Duodenal mucosa (tissue), 2 donors: Measurements from ENCODE around the gene ATP5PO.

Experiments used
- H3K27ac ChIP-seq: one replicate; pipeline ENCODE4 v1.7.0; 2013; ENCODE audit warnings: low read depth, low read length
- H3K27me3 ChIP-seq, 2 donors: one replicate each; pipeline ENCODE4 v1.7.0; 2013; ENCODE audit warnings: low read length in 2 of 2, control low read depth in 1 of 2; ENCODE audit not compliant: insufficient read depth in 2 of 2, control insufficient read depth in 1 of 2
- H3K36me3 ChIP-seq, 2 donors: one replicate each; pipeline ENCODE4 v1.7.0; 2013; ENCODE audit warnings: low read length in 2 of 2, control low read depth in 1 of 2; ENCODE audit not compliant: insufficient read depth in 2 of 2, control insufficient read depth in 1 of 2
- H3K4me1 ChIP-seq, 2 donors: one replicate each; pipeline ENCODE4 v1.7.0; 2013; ENCODE audit warnings: low read length in 2 of 2, control low read depth in 1 of 2; ENCODE audit not compliant: insufficient read depth in 2 of 2, control insufficient read depth in 1 of 2
- H3K4me3 ChIP-seq, 2 donors: one replicate each; pipeline ENCODE4 v1.7.0; 2013; ENCODE audit warnings: low read length in 2 of 2, low read depth in 1 of 2
- H3K9ac ChIP-seq, 2 donors: one replicate each; pipeline ENCODE4 v1.7.0; 2013; ENCODE audit warnings: low read length in 2 of 2, low read depth in 1 of 2
- H3K9me3 ChIP-seq, 2 donors: one replicate each; pipeline ENCODE4 v1.7.0; 2013; ENCODE audit warnings: low read length in 2 of 2, control low read depth in 1 of 2; ENCODE audit not compliant: control insufficient read depth in 1 of 2

Gene ATP5PO

DNA sequence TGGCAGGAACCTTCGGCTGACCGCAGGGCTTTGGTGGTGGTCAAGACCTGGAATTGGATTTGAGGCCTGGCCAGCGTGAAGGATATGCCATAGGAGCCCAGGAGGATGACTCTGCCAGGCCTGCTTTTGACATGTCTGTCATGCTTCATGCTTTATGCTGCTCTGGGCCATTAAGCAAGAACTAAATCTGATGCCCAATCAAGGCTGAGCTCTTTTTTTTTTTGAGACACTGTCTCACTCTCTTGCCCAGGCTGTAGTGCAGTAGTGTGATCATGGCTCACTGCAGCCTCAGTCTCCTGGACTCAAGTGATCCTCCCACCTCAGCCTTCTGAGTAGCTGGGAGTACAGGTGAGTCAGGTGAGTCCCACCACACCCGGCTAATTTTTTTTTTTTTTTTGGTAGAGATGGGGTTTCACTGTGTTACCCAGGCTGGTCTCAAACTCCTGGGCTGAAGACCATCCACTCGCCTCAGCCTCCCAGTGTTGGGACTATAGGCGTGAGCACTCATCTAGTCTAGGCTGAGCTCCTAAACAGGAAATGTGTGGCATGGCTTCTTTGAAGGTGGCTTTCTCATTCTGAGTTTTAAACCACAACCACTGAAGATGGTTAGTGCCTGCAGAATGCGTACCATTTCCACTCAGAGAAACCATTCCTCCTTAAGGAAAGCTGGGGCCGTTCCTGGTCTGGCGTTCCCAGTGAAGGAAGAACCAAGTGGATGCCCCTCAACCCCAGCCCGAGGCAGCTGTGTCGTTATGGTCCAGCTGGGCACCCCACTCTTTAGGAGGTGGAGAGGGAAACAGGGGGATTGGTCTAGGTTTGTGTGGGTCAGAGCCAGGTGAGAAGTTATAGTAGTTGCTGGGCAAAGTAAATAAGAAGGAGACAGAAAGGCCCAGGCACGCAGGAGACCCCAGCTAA lies 34.2 kb upstream of the ATP5PO start:
- Histone ChIP-seq H3K4me3 (no peak overlapping the region), H3K27me3 (no peaks in the 10 kb centered on the region), H3K36me3 (no peaks in the 10 kb centered on the region), H3K9me3 (no peaks in the 10 kb centered on the region), H3K9ac (no peak overlapping the region), H3K4me1 (peaks cover 28 to 31% of the 10 kb centered on the region in 2 donors), H3K27ac (peak overlapping the region; percentile 79)

DNA sequence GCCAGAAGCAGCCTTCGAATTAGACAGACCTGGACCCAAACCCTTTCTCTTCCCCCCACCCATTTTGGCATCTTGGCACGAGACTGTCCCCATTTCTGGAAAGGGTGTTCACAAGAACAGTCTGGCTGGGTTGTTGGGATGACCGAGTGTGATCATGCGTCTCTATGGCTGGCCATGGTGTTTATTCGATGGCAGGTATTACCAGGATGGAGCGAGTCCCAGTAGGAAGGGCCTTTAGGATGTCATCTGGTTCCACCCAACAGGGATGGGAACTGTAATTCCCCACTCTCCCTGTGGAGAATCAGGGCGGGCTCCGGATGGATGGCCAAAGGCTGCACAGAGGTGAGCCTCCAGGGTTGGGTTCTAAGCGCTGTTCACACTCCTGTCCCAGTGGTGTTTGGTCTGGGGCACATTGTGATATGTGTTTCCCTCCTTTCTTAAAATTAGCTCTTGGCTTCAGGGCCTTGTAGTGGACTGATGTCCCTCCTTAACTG lies 33.4 kb upstream of the ATP5PO start:
- Histone ChIP-seq H3K9ac (peak overlapping the region; percentile 15 to 40), H3K4me3 (peak overlapping the region; percentile 17 to 63), H3K4me1 (peaks cover 28 to 31% of the 10 kb centered on the region in 2 donors), H3K27me3 (no peaks in the 10 kb centered on the region), H3K9me3 (no peaks in the 10 kb centered on the region), H3K36me3 (no peaks in the 10 kb centered on the region), H3K27ac (peak overlapping the region; percentile 79)

DNA sequence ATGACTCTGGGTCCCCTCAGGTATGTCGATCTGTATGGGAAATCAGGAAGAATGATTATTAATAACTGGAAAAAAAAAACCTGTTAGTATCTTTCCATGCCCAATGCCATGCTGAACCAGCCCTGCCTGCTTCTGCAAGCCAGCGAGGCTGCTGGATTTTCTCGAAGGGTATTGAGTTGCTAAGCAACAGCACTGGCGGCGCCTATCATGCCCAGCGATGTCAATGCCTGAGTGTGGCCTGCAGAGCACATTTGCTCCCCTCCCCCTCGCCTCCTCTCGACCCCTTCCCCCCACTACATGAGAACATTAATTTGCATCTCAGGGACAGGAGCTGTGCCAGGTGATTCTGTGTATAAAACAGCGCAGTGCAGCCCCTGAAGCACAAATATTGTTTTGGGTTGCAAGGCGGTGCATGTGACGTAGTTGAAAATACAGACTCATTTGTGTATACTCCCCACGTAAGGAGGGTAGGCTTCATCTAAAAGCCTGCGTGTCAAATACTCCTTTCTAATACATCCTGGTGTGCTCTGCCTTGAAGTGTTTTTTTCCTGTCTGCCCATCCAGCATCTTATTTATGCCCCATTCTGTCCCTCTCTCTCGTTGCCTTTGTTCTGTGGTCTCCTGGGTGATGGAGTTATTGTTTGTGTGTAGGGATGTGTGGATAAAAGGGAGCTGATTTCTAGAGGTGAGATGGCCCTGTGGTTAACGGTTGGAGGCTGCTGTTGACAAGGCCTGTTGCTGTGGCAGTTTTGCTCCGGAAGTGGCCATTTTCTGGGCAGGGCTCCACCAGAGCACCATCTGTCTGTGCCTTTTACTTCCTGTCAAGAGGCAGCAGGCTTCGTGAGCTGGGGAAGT lies 32.7 kb upstream of the ATP5PO start:
- Histone ChIP-seq H3K27ac (peak overlapping the region; percentile 79), H3K36me3 (no peaks in the 10 kb centered on the region), H3K4me1 (peaks cover 28 to 31% of the 10 kb centered on the region in 2 donors), H3K4me3 (peak overlapping the region; percentile 41 to 63), H3K27me3 (no peaks in the 10 kb centered on the region), H3K9ac (peak overlapping the region; percentile 40 to 45), H3K9me3 (peaks cover 0 to 3% of the 10 kb centered on the region in 2 donors)

DNA sequence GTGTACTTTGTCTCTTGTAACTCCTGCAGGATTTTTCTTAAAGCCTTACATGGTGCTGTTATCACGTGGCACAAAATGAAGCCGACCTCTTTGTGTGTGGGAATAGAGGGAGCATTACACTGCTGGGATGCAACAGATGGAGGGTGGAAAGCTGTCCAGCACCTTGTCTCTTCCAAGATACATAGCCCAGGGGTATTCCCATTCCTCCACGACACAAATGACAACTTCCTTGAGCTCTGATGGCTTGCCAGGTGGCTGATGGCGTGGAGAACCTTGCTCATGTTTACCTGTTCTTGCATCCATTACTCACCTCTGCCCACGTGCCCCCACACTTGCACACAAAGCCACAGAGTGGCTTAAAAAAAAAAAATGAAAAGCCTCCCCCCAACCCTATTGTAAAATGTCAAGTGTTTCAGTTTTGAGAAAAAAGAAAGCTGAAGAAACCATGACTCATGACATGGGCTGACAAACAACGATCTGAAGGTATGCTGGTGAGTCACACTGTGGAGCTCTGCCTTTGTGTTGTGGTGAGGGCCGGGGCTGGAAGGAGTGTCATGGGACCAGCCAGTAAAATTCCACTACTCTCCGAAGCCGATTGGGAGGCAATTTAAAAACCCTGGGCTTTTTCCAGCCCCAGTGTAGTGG lies 32.0 kb upstream of the ATP5PO start:
- Histone ChIP-seq H3K27me3 (no peaks in the 10 kb centered on the region), H3K9me3 (peaks cover 0 to 3% of the 10 kb centered on the region in 2 donors), H3K27ac (peak overlapping the region; percentile 79), H3K4me1 (peaks cover 28 to 31% of the 10 kb centered on the region in 2 donors), H3K36me3 (no peaks in the 10 kb centered on the region), H3K4me3 (peak overlapping the region; percentile 41 to 63), H3K9ac (peak overlapping the region; percentile 40 to 45)

DNA sequence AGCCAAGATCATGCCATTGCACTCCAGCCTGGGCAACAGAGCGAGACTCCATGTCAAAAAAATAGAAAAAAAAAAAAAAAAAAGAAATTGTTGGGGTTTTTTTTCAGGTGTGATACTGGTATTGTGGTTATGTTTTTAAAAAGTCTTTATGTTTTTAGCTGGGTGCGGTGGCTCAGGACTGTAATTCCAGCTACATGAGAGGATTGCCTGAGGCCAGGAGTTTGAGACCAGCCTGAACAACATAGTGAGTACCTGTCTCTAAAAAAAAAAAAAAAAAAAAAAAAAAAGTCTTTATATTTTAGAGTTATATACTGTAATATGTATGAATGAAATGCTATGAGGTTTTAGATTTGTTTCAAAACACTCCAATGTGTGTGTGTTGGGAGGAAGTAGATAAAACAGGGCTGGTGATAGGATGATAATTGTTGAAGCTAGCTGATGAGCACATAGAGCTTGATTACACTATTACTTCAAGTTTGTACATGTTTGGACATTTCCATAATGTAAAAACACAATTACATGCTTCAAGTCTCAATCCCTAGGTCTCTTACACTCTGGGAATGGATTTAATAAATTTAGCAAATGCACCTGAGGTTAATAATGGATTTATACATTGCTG lies 30.2 kb upstream of the ATP5PO start:
- peaks cover 0 to 3% of the 10 kb centered on the region in 2 donors for H3K9me3 ChIP-seq
- no peaks in the 10 kb centered on the region for H3K27me3 ChIP-seq
- H3K36me3 ChIP-seq: no peaks in the 10 kb centered on the region
- no peak overlapping the region for H3K4me3 ChIP-seq
- peaks cover 28 to 31% of the 10 kb centered on the region in 2 donors for H3K4me1 ChIP-seq
- H3K9ac ChIP-seq: no peak overlapping the region
- H3K27ac ChIP-seq: no peak overlapping the region

DNA sequence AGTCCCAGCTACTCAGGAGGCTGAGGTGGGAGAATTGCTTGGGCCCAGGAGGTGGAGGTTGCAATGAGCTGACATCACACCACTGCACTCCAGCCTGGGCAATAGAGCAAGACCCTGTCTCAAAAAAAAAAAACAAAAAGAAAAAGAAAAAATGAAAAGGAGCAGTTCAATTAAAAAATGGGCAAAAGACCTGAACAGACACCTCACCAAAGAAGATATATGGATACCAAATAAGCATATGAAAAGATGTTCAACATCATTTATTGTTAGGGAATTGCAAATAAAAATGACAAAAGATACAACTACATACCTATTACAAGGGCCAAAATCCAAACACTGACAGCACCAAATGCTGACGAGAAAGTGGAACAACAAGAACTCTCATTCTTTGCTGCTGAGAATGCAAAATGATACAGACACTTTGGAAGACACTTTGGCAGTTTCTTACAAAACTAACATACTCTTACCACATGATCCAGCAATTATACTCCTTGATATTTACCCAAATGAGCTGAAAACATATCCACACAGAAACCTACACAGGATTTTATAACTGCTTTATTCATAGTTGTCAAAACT lies 28.7 kb upstream of the ATP5PO start:
- H3K27ac ChIP-seq: no peak overlapping the region
- peaks cover 23 to 25% of the 10 kb centered on the region in 2 donors for H3K4me1 ChIP-seq
- H3K4me3 ChIP-seq: no peak overlapping the region
- no peaks in the 10 kb centered on the region for H3K27me3 ChIP-seq
- H3K9me3 ChIP-seq: peaks cover 0 to 3% of the 10 kb centered on the region in 2 donors
- no peaks in the 10 kb centered on the region for H3K36me3 ChIP-seq
- H3K9ac ChIP-seq: no peak overlapping the region

DNA sequence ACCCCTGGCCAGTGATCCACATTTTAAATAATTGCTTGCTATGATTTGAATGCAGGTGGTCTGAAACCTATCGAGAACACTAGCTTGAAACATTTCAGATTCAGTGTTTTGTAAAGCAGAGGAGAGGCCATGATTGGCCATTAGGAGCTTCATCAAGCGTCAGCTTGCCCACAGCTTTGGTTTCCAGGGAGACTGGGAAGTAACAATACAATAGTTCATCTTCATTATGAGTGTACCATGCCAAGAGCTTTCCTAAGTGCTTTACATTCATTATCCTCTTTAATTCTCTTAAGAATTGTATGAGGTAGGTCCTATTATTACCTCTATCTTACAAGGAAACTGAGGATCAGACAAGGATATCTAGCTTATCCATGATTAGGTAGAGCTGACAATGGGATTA lies 27.7 kb upstream of the ATP5PO start:
- Histone ChIP-seq H3K4me1 (peaks cover 13 to 15% of the 10 kb centered on the region in 2 donors), H3K9me3 (peaks cover 0 to 3% of the 10 kb centered on the region in 2 donors), H3K4me3 (no peak overlapping the region), H3K27me3 (no peaks in the 10 kb centered on the region), H3K9ac (no peak overlapping the region), H3K36me3 (no peaks in the 10 kb centered on the region), H3K27ac (no peak overlapping the region)

DNA sequence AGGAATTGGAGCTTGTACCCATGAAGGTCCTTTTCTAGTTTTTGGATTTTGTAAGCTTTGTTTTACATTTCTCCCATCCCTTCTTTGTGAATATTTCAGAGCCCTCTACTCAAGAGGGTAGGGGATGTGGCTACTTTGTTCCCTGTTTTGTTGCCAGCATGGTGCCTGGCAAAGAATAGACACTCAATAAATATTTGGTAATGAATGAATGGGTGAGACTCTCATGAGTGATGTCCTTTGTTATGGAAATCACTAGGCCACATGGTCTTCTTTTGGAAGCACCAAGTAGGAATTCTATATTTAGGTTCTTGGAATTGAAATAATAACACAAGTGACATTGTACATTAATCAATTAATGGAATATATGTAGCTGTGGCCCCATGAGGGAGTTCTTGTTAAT lies 26.8 kb upstream of the ATP5PO start:
- no peak overlapping the region for H3K27ac ChIP-seq
- H3K36me3 ChIP-seq: no peaks in the 10 kb centered on the region

DNA sequence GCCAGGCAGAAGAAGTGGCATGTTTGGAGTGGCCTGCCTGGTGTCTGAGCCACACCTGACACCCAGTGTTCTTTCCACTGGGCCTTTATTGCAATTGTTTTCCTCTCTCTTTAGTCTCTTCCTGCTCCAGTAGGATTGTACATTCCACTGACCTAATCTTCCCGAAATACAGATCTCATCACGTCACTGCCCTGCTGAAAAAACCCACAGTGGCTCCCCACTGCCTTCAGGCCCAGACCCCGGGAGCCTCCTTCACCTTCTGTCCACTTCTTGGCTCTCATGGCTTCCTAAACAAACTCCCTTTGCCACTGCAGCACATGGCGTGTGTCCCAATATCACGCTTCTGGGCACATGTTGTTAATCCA lies 25.3 kb upstream of the ATP5PO start:
- H3K9ac ChIP-seq: peak overlapping the region in 1 of 2 donors; percentile 11
- no peak overlapping the region for H3K27ac ChIP-seq

More for the DNA sequence above, 26.8 kb upstream of the ATP5PO start:
- Histone ChIP-seq H3K9ac (no peak overlapping the region), H3K4me1 (peaks cover 7 to 8% of the 10 kb centered on the region in 2 donors), H3K9me3 (peaks cover 0 to 3% of the 10 kb centered on the region in 2 donors), H3K27me3 (no peaks in the 10 kb centered on the region), H3K4me3 (no peak overlapping the region)

More for the DNA sequence above, 25.3 kb upstream of the ATP5PO start:
- H3K36me3 ChIP-seq: no peaks in the 10 kb centered on the region
- no peaks in the 10 kb centered on the region for H3K27me3 ChIP-seq
- peaks cover 0 to 5% of the 10 kb centered on the region in 2 donors for H3K4me1 ChIP-seq
- no peak overlapping the region for H3K4me3 ChIP-seq
- peaks cover 0 to 3% of the 10 kb centered on the region in 2 donors for H3K9me3 ChIP-seq
